AG04449 (cell line): ENCODE data around the gene TNFRSF1A.

Experiments used
- CTCF ChIA-PET: fragments of 350-600 bp; formaldehyde crosslinking; extraction: SDS; loops from one replicate; lab custom pipeline; 2021; ENCODE audit warnings: antibody characterized with exemption; lab: Yijun Ruan, JAX
- POLR2A ChIA-PET: fragments of 400-600, 350-600 bp; formaldehyde crosslinking; extraction: SDS; loops from one replicate; lab custom pipeline; 2020; ENCODE audit warnings: antibody characterized with exemption, inconsistent platforms; lab: Yijun Ruan, JAX
- DNase-seq: peaks from one replicate; pipeline ENCODE4 v3.0.0-alpha.2; 2010; ENCODE audit warnings: low read depth, low spot score
- H3K4me3 ChIP-seq: 2 replicates; pipeline ENCODE4 v1.5.1; 2011; ENCODE audit warnings: low read depth, mild to moderate bottlenecking, control low read depth, low read length
- TF ChIP-seq, protein P1 (sequence below): IDR thresholded peaks from one replicate; pipeline ENCODE4 v1.5.1; 2011; ENCODE audit warnings: mild to moderate bottlenecking, moderate library complexity, low read length, control low read depth, inconsistent platforms; ENCODE audit not compliant: insufficient read depth; ENCODE audit errors: missing control alignments

The TNFRSF1A gene

DNA sequence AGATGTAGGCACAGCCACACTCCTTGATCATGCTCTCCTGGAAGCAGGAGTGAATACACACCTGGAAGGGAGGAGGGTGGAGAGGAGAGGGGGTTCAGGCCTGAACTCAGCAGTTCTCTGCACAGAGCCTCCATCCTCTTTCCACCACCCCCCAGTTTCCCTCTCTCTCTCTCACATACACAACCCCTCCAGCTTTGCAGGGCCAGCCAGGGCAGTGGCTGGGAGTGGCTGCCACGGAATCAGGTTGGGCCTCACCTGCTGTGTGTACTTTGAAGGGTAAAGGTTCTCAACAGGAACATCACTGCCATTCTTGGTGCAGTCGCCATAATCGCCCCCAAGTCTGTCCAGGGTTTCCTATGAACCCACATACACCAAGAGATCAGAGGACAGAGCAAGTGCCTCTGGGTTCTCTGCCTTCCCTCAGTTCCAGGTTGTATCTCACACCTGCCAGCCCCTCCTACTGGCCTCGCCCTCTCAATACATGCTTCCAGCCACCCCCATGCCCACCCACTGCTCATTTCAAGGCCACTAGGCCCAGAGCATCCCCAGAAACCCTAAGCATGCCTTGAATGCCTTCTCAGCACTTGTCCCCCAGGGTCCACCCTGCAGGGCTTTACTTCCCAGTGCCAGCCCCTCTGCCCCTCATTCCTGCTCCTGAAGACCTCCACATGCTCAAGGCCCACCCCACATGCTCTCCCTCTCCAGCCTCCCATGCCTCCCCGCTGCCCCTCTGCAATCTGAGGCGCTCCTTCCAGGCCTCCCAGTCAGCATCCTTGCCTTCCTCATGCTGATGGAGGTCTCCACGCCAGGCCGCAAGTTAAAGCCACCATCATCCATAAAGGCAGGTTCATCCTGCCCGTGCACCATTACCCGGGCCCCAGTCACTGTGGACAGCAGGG, 12.9 kb upstream of the TNFRSF1A start:
- ChIA-PET CTCF (interaction anchor here (0.9 kb wide), 1 partner anchor 11 kb away, joined by 3 read pairs; no protein-coding TSS in a partner anchor), POLR2A (no interaction called here)
- DNase-seq = no peak
- no peak overlapping the region for H3K4me3 ChIP-seq
- TF ChIP-seq, protein P1, sequence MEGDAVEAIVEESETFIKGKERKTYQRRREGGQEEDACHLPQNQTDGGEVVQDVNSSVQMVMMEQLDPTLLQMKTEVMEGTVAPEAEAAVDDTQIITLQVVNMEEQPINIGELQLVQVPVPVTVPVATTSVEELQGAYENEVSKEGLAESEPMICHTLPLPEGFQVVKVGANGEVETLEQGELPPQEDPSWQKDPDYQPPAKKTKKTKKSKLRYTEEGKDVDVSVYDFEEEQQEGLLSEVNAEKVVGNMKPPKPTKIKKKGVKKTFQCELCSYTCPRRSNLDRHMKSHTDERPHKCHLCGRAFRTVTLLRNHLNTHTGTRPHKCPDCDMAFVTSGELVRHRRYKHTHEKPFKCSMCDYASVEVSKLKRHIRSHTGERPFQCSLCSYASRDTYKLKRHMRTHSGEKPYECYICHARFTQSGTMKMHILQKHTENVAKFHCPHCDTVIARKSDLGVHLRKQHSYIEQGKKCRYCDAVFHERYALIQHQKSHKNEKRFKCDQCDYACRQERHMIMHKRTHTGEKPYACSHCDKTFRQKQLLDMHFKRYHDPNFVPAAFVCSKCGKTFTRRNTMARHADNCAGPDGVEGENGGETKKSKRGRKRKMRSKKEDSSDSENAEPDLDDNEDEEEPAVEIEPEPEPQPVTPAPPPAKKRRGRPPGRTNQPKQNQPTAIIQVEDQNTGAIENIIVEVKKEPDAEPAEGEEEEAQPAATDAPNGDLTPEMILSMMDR = no peak

DNA sequence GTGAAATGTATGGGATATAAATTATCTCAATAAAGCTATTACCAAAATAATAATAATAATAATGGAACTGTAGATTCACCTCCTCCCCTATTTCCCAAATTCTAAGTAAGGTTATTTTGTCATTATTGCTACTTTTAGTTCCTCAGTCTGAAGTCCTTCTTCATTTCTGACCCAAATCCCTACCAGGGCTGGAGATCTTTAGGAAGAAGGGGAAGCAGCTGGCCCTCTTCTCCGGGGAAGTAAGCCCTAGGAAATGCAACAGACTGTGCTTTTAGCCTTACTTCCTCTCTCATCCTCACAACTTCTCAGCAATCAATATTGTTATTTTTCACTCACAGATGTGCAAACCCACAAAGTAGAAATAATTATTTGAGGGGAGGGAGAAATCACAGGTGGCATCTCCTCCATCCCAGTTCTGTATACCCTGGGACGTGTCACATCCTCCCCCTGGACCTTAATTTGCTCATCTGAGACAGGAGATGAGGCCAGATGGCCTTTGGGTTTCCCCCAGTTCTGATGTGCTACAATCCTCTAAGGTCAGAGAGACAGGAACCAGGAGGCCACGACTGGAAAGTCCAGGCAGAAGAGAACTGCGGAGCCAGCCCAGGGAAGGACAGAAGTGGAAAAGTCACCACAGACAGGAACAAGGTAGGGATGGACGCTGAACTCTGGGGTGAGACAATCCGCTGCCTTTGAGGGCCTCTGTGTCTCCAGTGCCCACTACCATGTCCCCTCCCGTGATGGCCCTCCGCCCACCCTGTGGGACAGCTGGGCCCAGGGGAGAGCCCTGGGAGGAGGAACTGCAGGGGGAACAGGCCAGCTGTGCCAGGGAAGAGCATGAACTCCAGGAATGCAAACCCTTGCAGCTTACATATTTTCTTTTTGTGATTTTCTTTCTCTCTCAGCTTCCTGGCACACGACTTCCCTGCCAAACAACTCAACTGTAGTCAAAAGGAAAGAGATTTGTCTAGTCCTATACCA, 10.6 kb upstream of the TNFRSF1A start:
- CTCF ChIA-PET = interaction anchor here (1.0 to 1.1 kb wide), 2 partner anchors 15 to 30 kb away, joined by 3 to 4 read pairs; no protein-coding TSS in a partner anchor
- TF ChIP-seq, protein P1 = no peak
- POLR2A ChIA-PET = interaction anchor here (1.5 kb wide), 1 partner anchor 118 kb away, joined by 3 read pairs; the partner anchor contains the start of gene VAMP1
- DNase-seq = no peak
- no peak overlapping the region for H3K4me3 ChIP-seq

DNA sequence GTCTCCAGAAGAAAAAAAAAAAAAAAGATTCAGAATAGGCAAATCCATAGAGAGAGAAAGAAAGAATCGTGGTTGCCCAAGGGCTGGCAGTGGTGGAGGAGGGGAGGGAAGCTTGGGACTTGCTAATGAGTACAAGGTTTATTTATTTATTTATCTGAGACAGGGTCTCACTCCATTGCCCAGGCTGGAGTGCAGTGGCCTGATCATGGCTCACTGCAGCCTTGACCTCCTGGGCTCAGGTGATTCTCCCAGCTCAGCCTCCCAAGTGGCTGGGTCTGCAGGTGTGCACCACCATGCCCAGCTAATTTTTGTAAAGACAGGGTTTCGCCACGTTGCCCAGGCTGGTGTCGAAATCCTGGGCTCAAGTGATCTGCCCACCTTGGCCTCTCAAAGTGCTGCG, 9.7 kb upstream of the TNFRSF1A start:
- CTCF ChIA-PET = interaction anchor here (1.0 kb wide), 1 partner anchor 29 kb away, joined by 4 read pairs; no protein-coding TSS in a partner anchor
- POLR2A ChIA-PET = interaction anchor here (1.5 kb wide), 1 partner anchor 119 kb away, joined by 3 read pairs; the partner anchor contains the start of gene VAMP1
- H3K4me3 ChIP-seq = no peak overlapping the region
- TF ChIP-seq, protein P1 = no peak
- DNase-seq = no peak

DNA sequence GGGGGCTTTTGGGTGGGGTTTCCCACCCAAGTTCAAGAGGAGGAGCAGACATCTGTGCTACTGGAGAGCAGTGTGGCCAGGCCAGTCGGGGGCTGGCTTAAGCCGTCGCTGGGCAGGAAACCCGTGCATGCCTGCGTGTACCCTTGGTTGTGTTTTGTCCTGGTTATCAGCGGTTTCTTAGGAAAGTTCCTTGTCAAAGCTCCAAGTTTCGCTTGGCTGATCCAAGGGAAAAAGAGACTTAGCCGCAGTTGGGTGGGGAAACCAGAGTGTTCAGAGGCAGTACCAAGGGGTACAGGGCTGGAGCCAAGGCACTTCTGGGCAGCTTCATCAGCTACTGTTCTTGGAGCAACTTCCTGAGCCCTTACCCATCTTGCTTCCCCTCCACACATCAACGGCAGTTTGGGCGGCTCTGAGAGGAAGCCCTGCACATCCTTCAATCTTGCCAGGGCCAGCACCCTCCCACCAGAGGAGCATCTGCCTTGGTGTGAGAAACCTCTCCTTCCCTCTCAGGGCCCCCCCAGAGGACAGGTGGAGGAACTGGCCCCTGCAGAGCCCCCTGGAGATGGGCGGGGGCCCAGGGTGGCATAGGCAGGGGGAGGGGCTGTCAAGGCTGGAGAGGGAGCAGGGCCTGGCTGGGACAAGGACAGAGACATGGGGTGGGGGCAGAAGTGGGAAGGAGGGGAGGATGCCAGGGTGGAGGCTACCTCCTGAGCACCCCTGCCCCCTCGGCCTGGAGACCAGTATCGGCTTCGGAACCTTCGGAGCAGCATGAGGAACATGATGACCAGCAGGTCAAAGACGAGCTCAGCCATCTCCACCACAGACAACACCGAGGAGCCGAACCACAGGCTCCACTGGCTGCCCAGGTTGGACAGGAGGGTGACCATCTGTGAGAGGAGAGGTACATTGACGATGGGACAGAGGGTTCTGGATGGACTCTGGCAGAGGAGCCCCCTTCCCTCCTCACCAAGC, 5.8 kb upstream of the TNFRSF1A start:
- ChIA-PET POLR2A (no interaction called here), CTCF (no interaction called here)
- no peak overlapping the region for H3K4me3 ChIP-seq
- DNase-seq = no peak
- TF ChIP-seq, protein P1 = no peak

DNA sequence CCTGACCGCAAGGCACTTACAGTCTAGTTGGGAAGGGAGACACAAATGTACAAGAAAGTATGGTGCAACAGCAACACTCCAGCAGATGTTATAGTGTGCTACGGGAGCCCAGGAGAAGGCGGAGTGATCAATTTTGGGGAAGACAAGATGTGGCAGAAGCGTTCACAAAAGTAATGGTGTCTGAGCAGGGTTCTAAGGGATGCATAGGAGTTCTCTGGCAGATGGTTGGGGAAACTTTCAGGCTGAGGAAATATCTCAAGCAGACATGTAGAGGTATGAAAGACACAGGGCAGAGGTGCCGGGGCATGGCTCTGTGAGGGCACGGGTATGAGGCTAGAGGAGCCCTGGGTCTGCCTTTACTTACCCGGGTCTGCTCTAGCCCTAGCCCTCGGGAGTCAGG, 5.1 kb upstream of the TNFRSF1A start:
- TF ChIP-seq, protein P1 = no peak
- POLR2A ChIA-PET = no interaction called here
- no peak for DNase-seq
- no peak overlapping the region for H3K4me3 ChIP-seq
- CTCF ChIA-PET = interaction anchor here (1.0 kb wide), 1 partner anchor 10 kb away, joined by 3 read pairs; no protein-coding TSS in a partner anchor
